ENCODE data around the gene AP1B1.

DNA sequence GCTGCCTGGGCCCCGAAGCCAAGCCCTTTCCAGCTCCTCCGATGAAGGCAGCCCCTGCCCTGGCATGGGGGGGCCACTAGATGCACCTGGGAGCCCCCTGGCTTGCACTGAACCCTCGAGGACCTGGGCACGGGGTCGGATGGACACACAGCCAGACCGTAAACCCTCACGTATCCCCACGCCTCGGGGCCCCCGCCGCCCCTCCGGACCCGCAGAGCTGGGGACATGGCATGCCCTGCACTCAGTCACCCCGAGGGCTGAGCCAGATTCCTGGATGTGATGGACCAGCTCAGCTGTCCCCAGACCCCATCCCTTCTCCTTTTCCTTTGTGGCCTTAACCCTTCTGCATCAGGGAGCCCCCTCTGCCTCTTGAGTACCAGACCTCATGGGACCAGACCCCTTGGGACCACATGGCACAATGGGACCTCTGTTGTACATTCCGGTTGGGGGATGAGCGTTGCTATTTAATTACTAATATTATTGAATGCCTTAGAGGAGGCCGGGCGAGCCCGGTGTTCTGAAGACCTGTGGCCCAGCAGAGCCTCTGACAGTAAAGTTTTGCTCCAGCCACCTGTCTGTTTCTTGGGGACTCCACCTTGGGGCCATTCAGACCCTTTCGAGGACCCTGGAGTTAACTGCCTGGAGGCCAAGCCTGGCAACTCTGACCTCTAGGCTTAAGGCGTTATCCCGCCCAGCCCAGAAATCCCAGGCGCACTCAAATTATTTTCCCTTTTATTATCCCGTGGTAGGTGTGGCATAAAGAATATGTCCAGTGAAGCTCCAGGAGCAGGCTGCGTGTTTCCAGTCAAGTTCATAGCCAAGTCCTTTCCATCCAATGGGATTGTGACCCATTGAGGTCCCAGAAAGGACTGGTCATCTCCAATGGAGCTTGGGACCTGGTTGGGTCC lies 75.9 kb downstream of the AP1B1 start:
- TF ChIP-seq, protein P1, sequence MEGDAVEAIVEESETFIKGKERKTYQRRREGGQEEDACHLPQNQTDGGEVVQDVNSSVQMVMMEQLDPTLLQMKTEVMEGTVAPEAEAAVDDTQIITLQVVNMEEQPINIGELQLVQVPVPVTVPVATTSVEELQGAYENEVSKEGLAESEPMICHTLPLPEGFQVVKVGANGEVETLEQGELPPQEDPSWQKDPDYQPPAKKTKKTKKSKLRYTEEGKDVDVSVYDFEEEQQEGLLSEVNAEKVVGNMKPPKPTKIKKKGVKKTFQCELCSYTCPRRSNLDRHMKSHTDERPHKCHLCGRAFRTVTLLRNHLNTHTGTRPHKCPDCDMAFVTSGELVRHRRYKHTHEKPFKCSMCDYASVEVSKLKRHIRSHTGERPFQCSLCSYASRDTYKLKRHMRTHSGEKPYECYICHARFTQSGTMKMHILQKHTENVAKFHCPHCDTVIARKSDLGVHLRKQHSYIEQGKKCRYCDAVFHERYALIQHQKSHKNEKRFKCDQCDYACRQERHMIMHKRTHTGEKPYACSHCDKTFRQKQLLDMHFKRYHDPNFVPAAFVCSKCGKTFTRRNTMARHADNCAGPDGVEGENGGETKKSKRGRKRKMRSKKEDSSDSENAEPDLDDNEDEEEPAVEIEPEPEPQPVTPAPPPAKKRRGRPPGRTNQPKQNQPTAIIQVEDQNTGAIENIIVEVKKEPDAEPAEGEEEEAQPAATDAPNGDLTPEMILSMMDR (IDR thresholded peaks at IDR 0.05), result no peak
- no peak for TF ChIP-seq EZH2 (IDR thresholded peaks at IDR 0.05; ENCODE audit: borderline replicate concordance, insufficient read depth, low read depth, low read length, poor library complexity, severe bottlenecking)

Measured in B cell (primary cell).